Endothelial cell of umbilical vein (primary cell): ENCODE measurements around the gene MT2A. TPM values are rescaled to one million over a fixed set of nuclear protein-coding genes. Genes with fewer than 3 reads are reported as not detected.
"Not testable (repeated sequence)": the region's sequence is repeated elsewhere in the genome, so short reads cannot be mapped to it uniquely, and the experiment has no call there.

ENCODE experiments used
- BruUV-seq: library from RNA; stranded (reverse); fragments of 400-500 nt; replicated peaks from 2 replicates; lab custom pipeline; 2021; lab: Mats Ljungman, UMichigan
- CTCF ChIA-PET: fragments of 300-600, 350-600 bp; sonication (Branson Sonifier 250); formaldehyde crosslinking; loops from one replicate; lab custom pipeline; 2021; ENCODE audit warnings: antibody characterized with exemption, inconsistent platforms; lab: Charles Lee
- POLR2A ChIA-PET: fragments of 300-600, 350-600 bp; sonication (Branson Sonifier 250); formaldehyde crosslinking; loops from one replicate; lab custom pipeline; 2021; ENCODE audit warnings: antibody characterized with exemption, inconsistent platforms; lab: Charles Lee
- DNase-seq: peaks from one replicate; pipeline ENCODE4 v3.0.0-alpha.2; 2011; ENCODE audit warnings: low read depth, low spot score
- FAIRE-seq: peaks from 2 replicates; lab custom pipeline; 2011; peaks lifted over from hg19 to GRCh38; lab: Jason Lieb, UNC
- H2AFZ ChIP-seq: 2 replicates; pipeline ENCODE4 v1.6.0; 2012; ENCODE audit warnings: low read depth, low read length, control low read depth, inconsistent platforms
- H3K27ac ChIP-seq: 2 replicates; pipeline ENCODE4 v1.5.1; 2011; ENCODE audit warnings: low read depth, mild to moderate bottlenecking, control low read depth, low read length, moderate library complexity; ENCODE audit not compliant: insufficient read depth
- H3K27me3 ChIP-seq, 2 experiments: 2 replicates each; pipeline versions ENCODE4 v1.6.0 to v1.6.1; 2011; ENCODE audit warnings: low read length in 2 of 2, mixed read lengths in 1 of 2; ENCODE audit not compliant: control insufficient read depth in 2 of 2, insufficient read depth in 2 of 2
- H3K36me3 ChIP-seq, 2 experiments: 2 replicates in 1 of 2; 3 replicates in 1 of 2; pipeline ENCODE4 v1.5.1; 2011; ENCODE audit warnings: low read length in 2 of 2, mild to moderate bottlenecking in 1 of 2, moderate library complexity in 1 of 2; ENCODE audit not compliant: control insufficient read depth in 2 of 2, insufficient read depth in 2 of 2; ENCODE audit errors: extremely low read depth in 1 of 2
- H3K4me1 ChIP-seq: 3 replicates; pipeline ENCODE4 v1.5.1; 2011; ENCODE audit warnings: mild to moderate bottlenecking, low read length; ENCODE audit not compliant: control insufficient read depth, insufficient read depth; ENCODE audit errors: extremely low read depth
- H3K4me2 ChIP-seq: 2 replicates; pipeline ENCODE4 v1.6.1; 2011; ENCODE audit warnings: low read length, control low read depth, mixed read lengths; ENCODE audit not compliant: insufficient read depth
- H3K4me3 ChIP-seq, 3 experiments: fragments of 200-600 bp in 1 of 3; sonication (generic), shearing (Covaris generic) in 1 of 3; replicated peaks in 1 of 3; 2 replicates each; pipeline ENCODE4 v1.5.1; 2011 to 2016; ENCODE audit warnings: control low read depth in 3 of 3, low read length in 3 of 3, mild to moderate bottlenecking in 2 of 3, inconsistent platforms in 1 of 3, low read depth in 1 of 3, moderate library complexity in 1 of 3; ENCODE audit not compliant: insufficient read depth in 1 of 3
- H3K79me2 ChIP-seq: 2 replicates; pipeline ENCODE4 v1.6.0; 2012; ENCODE audit warnings: low read length, inconsistent platforms; ENCODE audit not compliant: control insufficient read depth, insufficient read depth
- H3K9ac ChIP-seq: replicated peaks from 2 replicates; pipeline ENCODE3; 2011; ENCODE audit warnings: low read length, control low read depth; ENCODE audit not compliant: insufficient read depth; ENCODE audit errors: extremely low read depth
- H3K9me1 ChIP-seq: replicated peaks from 3 replicates; pipeline ENCODE4 v1.6.0; 2011; ENCODE audit warnings: mild to moderate bottlenecking, low read length; ENCODE audit not compliant: control insufficient read depth, insufficient read depth; ENCODE audit errors: extremely low read depth
- H3K9me3 ChIP-seq: replicated peaks from 2 replicates; pipeline ENCODE4 v1.5.1; 2012; ENCODE audit warnings: low read length, inconsistent platforms; ENCODE audit not compliant: control insufficient read depth, insufficient read depth
- H4K20me1 ChIP-seq: replicated peaks from 2 replicates; pipeline ENCODE3; 2011; ENCODE audit warnings: mild to moderate bottlenecking, low read length; ENCODE audit not compliant: control insufficient read depth, insufficient read depth; ENCODE audit errors: extremely low read depth
- CTCF ChIP-seq, 2 donors: IDR thresholded peaks; 1 replicate in 1 of 2; 2 replicates in 1 of 2; pipeline ENCODE4 v1.5.1; 2011; ENCODE audit warnings: low read length in 2 of 2, mild to moderate bottlenecking in 2 of 2, moderate library complexity in 2 of 2, control low read depth in 1 of 2, inconsistent platforms in 1 of 2, low read depth in 1 of 2; ENCODE audit not compliant: insufficient read depth in 1 of 2; ENCODE audit errors: extremely low read depth in 1 of 2
- EZH2 ChIP-seq: IDR thresholded peaks from 2 replicates; pipeline ENCODE4 v1.6.1; 2012; ENCODE audit warnings: borderline replicate concordance, low read depth, mild to moderate bottlenecking, moderate library complexity, low read length, inconsistent platforms; ENCODE audit not compliant: severe bottlenecking
- FOS ChIP-seq: IDR thresholded peaks from 2 replicates; pipeline ENCODE4 v1.6.1; 2011; ENCODE audit warnings: mild to moderate bottlenecking, low read length, moderate library complexity, borderline replicate concordance; ENCODE audit not compliant: insufficient read depth
- GATA2 ChIP-seq: IDR thresholded peaks from 2 replicates; pipeline ENCODE4 v1.7.0; 2011; ENCODE audit warnings: low read depth, mild to moderate bottlenecking, moderate library complexity, mixed read lengths, low read length; ENCODE audit not compliant: insufficient read length, insufficient read depth
- JUN ChIP-seq: IDR thresholded peaks from 2 replicates; pipeline ENCODE4 v1.6.1; 2011; ENCODE audit warnings: borderline replicate concordance, low read depth; ENCODE audit not compliant: insufficient read length, insufficient read depth
- MAX ChIP-seq: IDR thresholded peaks from 2 replicates; pipeline ENCODE4 v1.6.1; 2011; ENCODE audit not compliant: insufficient read depth, insufficient read length
- MYC ChIP-seq: IDR thresholded peaks from one replicate; pipeline ENCODE4 v1.6.1; 2011; ENCODE audit warnings: mild to moderate bottlenecking, low read depth, low read length
- POLR2A ChIP-seq: IDR thresholded peaks from 2 replicates; pipeline ENCODE4 v1.6.1; 2012; ENCODE audit warnings: low read depth, mild to moderate bottlenecking, control low read depth, low read length
- POLR2AphosphoS5 ChIP-seq: IDR thresholded peaks from 2 replicates; pipeline ENCODE4 v1.6.1; 2012; ENCODE audit warnings: low read depth, mild to moderate bottlenecking, control low read depth, low read length, moderate library complexity; ENCODE audit not compliant: insufficient read depth
- dilution Hi-C: fragments of 300-500 bp; cut with MboI; formaldehyde crosslinking; loops from one replicate; pipeline ENCODE4 v1.15.0; 2019; ENCODE audit warnings: low sequenced_read_pairs; ENCODE audit not compliant: extremely low pct_ligation_motif_present
- intact Hi-C: fragments of 100-400 bp; cut with micrococcal nuclease; formaldehyde crosslinking; loops from one replicate; pipeline ENCODE4 v1.10.0; 2022
- polyA plus RNA-seq, 4 experiments: library from polyadenylated mRNA; depleted of rRNA in 3 of 4; stranded (reverse) in 3 of 4; unstranded in 1 of 4; fragments of >200 nt; gene quantifications; 2 replicates each; pipeline versions ENCODE4 v1.2.1 to v1.2.3, GENCODE V29; 2011 to 2012; ENCODE audit warnings: missing spikeins in 1 of 4
- total RNA-seq: library from RNA; stranded (reverse); gene quantifications from 2 replicates; pipeline ENCODE4 v1.2.3, GENCODE V29; 2021

MT2A gene
- total and polyA plus RNA-seq, 2 donors (not counting 3 experiments of a cell fraction or from before 2014, with no cell fraction given) = 276 to 1,337 TPM

- CTCF ChIA-PET = interaction anchor here (1.5 kb wide), 1 partner anchor 121 kb away, joined by 6 read pairs; no protein-coding TSS in a partner anchor
- no peak for TF ChIP-seq POLR2A
- no peak for TF ChIP-seq EZH2
- no peak for TF ChIP-seq FOS
- no peak for TF ChIP-seq GATA2
- no peak for TF ChIP-seq MAX
- TF ChIP-seq MYC = no peak
- TF ChIP-seq POLR2AphosphoS5 = no peak
- TF ChIP-seq JUN = no peak
- no peak for TF ChIP-seq CTCF (IDR thresholded peaks at IDR 0.05; ENCODE audit: extremely low read depth in 1 of 2, insufficient read depth in 1 of 2, low read depth in 1 of 2, low read length in 2 of 2)
- BruUV-seq = no TSS peak
Observed at GRCh38 chr16:56580391-56581048, 27.9 kb upstream of the MT2A start.

GRCh38 chr16:56582911-56583310 is 25.5 kb upstream of the MT2A start:
- H3K9ac ChIP-seq, POLR2A ChIA-PET, H4K20me1 ChIP-seq, H3K79me2 ChIP-seq, DNase-seq, H3K4me3 ChIP-seq, H3K27ac ChIP-seq, BruUV-seq, H3K4me1 ChIP-seq, H2AFZ ChIP-seq, FAIRE-seq, H3K36me3 ChIP-seq, dilution Hi-C loops, H3K9me1 ChIP-seq, H3K9me3 ChIP-seq, intact Hi-C loops, H3K4me2 ChIP-seq: not testable (repeated sequence)
- CTCF ChIA-PET = interaction anchor here (1.2 to 2.4 kb wide), 4 partner anchors 18 to 210 kb away, joined by 3 to 14 read pairs (median 8); no protein-coding TSS in a partner anchor
- peaks cover 3 to 15% of the 10 kb centered on the region in 2 experiments for H3K27me3 ChIP-seq

More at GRCh38 chr16:56580391-56581048, 27.9 kb upstream of the MT2A start:
- Histone ChIP-seq H3K4me3 (no peak overlapping the region), H2AFZ (no peak overlapping the region), H3K79me2 (no peaks in the 10 kb centered on the region), H3K9me1 (no peaks in the 10 kb centered on the region), H4K20me1 (no peaks in the 10 kb centered on the region), H3K27ac (no peak overlapping the region), H3K9ac (no peak overlapping the region), H3K4me1 (no peaks in the 10 kb centered on the region), H3K36me3 (no peaks in the 10 kb centered on the region), H3K27me3 (peaks cover 3 to 8% of the 10 kb centered on the region in 2 experiments), H3K4me2 (no peak overlapping the region), H3K9me3 (no peaks in the 10 kb centered on the region)
- intact Hi-C loops = no loop called here
- no peak for DNase-seq
- POLR2A ChIA-PET = no interaction called here
- FAIRE-seq = no peak
- dilution Hi-C loops = no loop called here
